22Rv1 (cell line): ENCODE measurements around the gene ASMT.

Experiments
- H3K27ac ChIP-seq: fragments of 450-650 bp; 2 replicates; pipeline ENCODE4 v1.5.1; 2017
- ZFX ChIP-seq: fragments of 450-650 bp; IDR thresholded peaks from 2 replicates; pipeline ENCODE4 v1.6.1; 2017; ENCODE audit warnings: antibody characterized with exemption, borderline replicate concordance
- TF ChIP-seq, protein P1 (sequence below): fragments of 450-650 bp; IDR thresholded peaks from 2 replicates; pipeline ENCODE4 v1.5.1; 2017; ENCODE audit warnings: mild to moderate bottlenecking

ASMT gene

DNA sequence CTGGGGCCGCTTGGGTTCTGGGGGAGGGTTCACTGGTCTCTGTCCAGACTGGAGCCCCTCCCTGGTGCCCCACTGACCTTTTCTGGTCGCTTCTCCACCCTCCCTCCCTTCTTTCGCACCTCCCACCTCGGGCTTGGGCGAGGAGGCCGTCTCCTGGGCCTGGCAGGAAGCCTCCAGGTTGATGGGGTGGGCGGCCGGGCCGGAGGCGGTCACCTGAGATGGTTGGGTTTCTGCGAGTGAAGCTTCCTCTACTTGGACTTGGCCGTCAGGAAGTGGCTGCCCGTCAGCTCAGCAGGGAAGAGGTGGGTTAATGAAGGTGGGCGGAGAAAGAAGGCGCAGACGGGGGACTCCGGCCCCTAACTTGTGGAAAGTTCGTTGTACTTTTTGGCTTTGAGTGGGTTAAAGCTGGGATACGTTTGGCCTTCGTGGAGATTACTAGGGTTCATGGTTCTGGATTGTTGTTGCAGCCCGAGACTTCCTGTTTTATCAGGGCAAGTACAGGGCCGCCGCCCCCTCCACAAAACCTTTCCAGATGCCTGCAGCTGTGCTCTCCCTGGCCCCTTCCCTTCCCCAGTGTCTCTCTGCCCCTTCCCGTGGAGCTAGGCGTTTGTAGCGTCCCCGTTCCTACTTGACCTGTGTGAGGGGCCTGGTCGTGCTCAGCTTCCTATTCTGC is 22.3 kb upstream of the ASMT start:
- no peak for TF ChIP-seq ZFX
- TF ChIP-seq, protein P1, sequence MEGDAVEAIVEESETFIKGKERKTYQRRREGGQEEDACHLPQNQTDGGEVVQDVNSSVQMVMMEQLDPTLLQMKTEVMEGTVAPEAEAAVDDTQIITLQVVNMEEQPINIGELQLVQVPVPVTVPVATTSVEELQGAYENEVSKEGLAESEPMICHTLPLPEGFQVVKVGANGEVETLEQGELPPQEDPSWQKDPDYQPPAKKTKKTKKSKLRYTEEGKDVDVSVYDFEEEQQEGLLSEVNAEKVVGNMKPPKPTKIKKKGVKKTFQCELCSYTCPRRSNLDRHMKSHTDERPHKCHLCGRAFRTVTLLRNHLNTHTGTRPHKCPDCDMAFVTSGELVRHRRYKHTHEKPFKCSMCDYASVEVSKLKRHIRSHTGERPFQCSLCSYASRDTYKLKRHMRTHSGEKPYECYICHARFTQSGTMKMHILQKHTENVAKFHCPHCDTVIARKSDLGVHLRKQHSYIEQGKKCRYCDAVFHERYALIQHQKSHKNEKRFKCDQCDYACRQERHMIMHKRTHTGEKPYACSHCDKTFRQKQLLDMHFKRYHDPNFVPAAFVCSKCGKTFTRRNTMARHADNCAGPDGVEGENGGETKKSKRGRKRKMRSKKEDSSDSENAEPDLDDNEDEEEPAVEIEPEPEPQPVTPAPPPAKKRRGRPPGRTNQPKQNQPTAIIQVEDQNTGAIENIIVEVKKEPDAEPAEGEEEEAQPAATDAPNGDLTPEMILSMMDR, result no peak
- peak overlapping the region; percentile 57 for H3K27ac ChIP-seq

DNA sequence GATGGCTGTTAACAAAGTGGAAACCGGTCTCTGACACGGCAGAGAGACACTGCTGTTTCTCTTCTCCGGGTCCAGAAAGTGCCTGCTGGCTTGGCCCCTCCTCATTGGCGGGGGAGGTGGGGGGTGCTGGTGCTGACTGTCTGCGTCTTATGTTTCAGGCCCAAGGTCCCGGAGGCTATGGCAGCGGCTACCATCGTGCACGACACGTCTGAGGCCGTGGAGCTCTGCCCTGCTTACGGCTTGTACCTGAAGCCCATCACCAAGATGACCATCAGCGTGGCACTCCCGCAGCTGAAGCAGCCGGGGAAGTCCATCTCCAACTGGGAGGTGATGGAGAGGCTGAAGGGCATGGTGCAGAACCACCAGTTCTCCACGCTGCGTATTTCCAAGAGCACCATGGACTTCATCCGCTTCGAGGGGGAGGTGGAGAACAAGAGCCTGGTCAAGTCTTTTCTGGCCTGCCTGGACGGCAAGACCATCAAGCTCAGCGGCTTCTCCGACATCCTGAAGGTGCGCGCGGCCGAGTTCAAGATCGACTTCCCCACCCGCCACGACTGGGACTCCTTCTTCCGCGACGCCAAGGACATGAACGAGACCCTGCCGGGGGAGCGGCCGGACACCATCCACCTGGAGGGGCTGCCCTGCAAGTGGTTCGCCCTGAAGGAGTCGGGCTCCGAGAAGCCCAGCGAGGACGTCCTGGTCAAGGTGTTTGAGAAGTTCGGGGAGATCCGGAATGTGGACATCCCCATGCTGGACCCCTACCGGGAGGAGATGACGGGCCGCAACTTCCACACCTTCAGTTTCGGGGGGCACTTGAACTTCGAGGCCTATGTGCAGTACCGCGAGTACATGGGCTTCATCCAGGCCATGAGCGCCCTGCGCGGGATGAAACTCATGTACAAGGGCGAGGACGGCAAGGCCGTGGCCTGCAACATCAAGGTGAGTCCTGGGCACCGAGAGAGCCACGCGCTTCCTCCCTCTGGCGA is 21.3 kb upstream of the ASMT start:
- TF ChIP-seq, protein P1, result no peak
- no peak for TF ChIP-seq ZFX
- H3K27ac ChIP-seq, result peak overlapping the region; percentile 57; the same call in 1 of the 2 replicates

DNA sequence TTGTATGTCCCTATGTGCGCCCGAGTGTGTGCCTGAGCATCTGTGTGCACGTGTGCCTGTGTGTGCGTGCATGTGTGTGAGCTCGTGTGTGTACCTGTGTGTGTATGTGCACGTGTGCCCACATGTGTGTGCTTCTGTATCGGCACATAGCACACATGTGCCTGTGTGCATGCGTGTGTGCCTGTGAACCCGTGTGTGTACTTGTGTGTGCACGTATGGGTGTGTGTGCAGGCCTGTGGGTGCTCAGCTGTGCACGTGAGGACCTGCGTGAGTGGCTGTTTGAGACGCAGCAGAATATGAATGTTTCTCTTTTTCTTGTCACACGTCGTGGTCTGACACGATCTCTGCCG is 19.2 kb upstream of the ASMT start:
- no peak for TF ChIP-seq ZFX
- TF ChIP-seq, protein P1, result no peak
- H3K27ac ChIP-seq, result no peak overlapping the region

DNA sequence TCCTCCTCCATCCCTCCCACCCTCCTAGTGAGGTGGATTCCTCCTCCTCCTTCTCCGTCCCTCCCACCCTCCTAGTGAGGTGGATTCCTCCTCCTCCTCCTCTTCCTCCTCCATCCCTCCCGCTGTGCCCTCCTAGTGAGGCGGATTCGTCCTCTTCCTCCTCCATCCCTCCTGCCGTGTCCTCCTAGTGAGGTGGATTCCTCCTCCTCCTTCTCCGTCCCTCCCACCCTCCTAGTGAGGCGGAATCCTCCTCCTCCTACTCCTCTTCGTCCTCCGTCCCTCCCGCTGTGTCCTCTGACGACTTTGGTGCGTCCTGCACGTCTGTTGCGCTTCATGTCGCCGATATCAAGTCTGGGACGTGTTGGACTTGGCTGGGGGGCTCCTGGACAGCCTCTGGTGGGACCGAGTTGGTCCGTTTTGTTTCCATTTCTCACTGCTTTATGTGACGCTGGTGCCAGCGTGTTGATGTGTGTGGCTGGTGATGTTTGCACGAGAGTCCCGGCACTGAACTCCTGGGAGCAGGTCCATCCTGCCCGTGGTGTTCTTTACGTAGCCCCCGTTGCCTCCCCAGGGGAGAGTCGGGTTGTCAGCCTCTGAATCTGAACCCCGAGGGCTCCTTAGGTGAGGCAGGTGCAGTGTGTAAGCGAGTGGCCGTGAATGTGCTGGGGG is 18.0 kb upstream of the ASMT start:
- TF ChIP-seq ZFX, result no peak
- TF ChIP-seq, protein P1, result no peak
- no peak overlapping the region for H3K27ac ChIP-seq

DNA sequence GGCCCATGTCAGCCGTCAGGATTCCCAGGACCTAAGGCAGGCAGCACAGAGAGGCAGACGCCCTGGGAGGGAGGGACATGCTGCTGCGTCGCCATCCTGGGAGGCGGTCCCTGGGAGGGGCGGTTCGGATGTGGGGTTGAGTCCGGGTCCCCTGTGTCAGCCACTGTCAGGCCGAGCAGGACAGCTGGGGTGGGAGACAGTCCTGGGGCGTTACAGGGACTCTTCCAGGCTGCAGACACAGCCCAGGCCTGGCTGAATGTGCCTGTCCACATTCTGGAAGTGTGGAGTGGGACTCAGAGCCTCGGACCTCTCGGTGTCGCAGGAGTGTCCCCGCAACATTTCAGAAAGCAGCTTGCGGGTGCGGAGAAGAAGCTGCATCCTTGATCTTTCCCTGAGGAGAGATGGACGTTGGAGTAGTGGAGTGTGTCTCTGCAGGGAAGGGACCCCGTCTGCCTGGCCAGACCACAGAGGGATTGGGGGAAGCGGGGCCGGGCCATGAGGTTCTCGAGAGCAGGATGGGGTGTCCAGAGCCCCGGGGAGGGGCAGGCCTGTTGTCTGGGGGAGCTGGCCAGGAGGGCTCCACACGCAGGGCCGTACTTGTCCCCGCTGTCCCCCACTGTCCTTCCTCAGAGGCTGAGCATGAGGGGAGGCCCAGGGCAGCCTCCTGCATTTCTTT is 17.4 kb upstream of the ASMT start:
- no peak overlapping the region for H3K27ac ChIP-seq
- TF ChIP-seq, protein P1, result no peak
- TF ChIP-seq ZFX, result no peak

DNA sequence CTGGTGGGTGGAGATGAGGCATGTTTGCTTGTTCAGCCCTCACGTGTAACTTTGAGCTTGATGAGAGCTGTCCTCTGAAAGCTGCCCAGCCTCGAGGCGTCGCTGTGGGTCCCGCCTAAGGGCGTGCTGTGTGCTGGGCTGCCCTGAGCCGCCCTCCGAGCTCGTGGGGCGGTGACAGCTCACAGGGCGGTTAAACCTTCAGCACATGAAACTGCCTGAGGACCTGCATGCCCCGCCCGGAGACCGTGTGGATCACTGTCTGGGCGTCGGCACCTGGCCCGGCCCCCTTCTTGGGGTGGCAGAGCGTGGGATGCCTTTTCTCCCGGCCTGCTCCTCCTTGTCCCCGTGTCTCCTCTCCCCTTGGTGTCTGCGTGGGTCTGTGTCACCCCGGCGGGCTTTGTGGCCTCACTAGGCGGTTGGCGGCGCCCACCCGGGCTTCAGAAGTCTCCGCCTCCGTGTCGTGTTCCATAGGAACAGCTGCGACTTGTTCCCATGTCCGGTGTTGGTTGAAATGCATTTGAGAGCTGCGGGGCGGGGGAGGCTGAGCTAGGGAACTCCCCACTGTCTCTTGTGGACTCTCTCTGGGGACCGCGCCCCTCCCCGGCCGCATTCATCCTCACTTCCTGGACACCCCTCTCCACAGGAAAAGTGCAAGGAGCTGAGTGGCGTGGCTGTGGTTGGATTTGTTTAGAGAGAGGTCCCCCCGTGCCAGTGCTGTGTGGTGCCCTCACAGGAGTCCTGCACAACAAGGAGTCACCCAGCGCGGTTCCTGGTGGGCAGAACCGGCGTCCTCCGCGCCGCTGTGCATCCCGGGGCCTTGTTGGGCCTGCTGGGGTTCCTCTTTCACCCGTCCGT is 16.6 kb upstream of the ASMT start:
- TF ChIP-seq ZFX, result no peak
- TF ChIP-seq, protein P1, result no peak
- no peak overlapping the region for H3K27ac ChIP-seq
